Measurements from ENCODE around the gene MAB21L2. TPM values are rescaled to one million over a fixed set of nuclear protein-coding genes. Genes with fewer than 3 reads are reported as not detected.
"Not testable (repeated sequence)": the region's sequence is repeated elsewhere in the genome, so short reads cannot be mapped to it uniquely, and the experiment has no call there.

MAB21L2 gene
- total RNA-seq (2014; rRNA removed; shearing (Covaris generic)) = 0.71 and 2.6 TPM in 2 replicates

GRCh38 chr4:150582146-150582872 is at the start of gene MAB21L2:
TSS of gene MAB21L2 (plus strand) at chr4:150582151. CDS start at chr4:150583030, 879 bp downstream.
- no peak for DNase-seq (ENCODE audit: low read depth)

- no peak for DNase-seq (ENCODE audit: low read depth)
Measured at GRCh38 chr4:150533673-150534072, 48.3 kb upstream of the MAB21L2 start.

GRCh38 chr4:150534818-150535217 is 47.1 kb upstream of the MAB21L2 start:
- no peak for DNase-seq (ENCODE audit: low read depth)

- DNase-seq (ENCODE audit: low read depth) = not testable (repeated sequence)
Measured at GRCh38 chr4:150537911-150538310, 44.0 kb upstream of the MAB21L2 start.

- no peak for DNase-seq (ENCODE audit: low read depth)
Measured at GRCh38 chr4:150540536-150540935, 41.4 kb upstream of the MAB21L2 start.

- no peak for DNase-seq (ENCODE audit: low read depth)
Measured at GRCh38 chr4:150540959-150541360, 41.0 kb upstream of the MAB21L2 start.

GRCh38 chr4:150541681-150542080 is 40.3 kb upstream of the MAB21L2 start:
- no peak for DNase-seq (ENCODE audit: low read depth)

GRCh38 chr4:150543042-150543441 is 38.9 kb upstream of the MAB21L2 start:
- DNase-seq (ENCODE audit: low read depth) = no peak

GRCh38 chr4:150546286-150546685 is 35.7 kb upstream of the MAB21L2 start:
- DNase-seq (ENCODE audit: low read depth) = no peak

- DNase-seq (ENCODE audit: low read depth) = no peak
Measured at GRCh38 chr4:150547154-150547838, 34.7 kb upstream of the MAB21L2 start.

GRCh38 chr4:150557811-150558210 is 24.1 kb upstream of the MAB21L2 start:
- DNase-seq (ENCODE audit: low read depth) = not testable (repeated sequence)

- no peak for DNase-seq (ENCODE audit: low read depth)
Measured at GRCh38 chr4:150561143-150561737, 20.7 kb upstream of the MAB21L2 start.

- no peak for DNase-seq (ENCODE audit: low read depth)
Measured at GRCh38 chr4:150562250-150562649, 19.7 kb upstream of the MAB21L2 start.

GRCh38 chr4:150562751-150563150 is 19.2 kb upstream of the MAB21L2 start:
- DNase-seq (ENCODE audit: low read depth) = no peak

- not testable (repeated sequence) for DNase-seq (ENCODE audit: low read depth)
Measured at GRCh38 chr4:150564967-150565366, 17.0 kb upstream of the MAB21L2 start.

- DNase-seq (ENCODE audit: low read depth) = no peak
Measured at GRCh38 chr4:150567070-150567469, 14.9 kb upstream of the MAB21L2 start.

- no peak for DNase-seq (ENCODE audit: low read depth)
Measured at GRCh38 chr4:150569384-150569987, 12.5 kb upstream of the MAB21L2 start.

- DNase-seq (ENCODE audit: low read depth) = no peak
Measured at GRCh38 chr4:150569998-150570535, 11.9 kb upstream of the MAB21L2 start.

GRCh38 chr4:150570862-150571261 is 11.1 kb upstream of the MAB21L2 start:
- no peak for DNase-seq (ENCODE audit: low read depth)

GRCh38 chr4:150572704-150573504 is 9.0 kb upstream of the MAB21L2 start:
- DNase-seq (ENCODE audit: low read depth) = no peak

- no peak for DNase-seq (ENCODE audit: low read depth)
Measured at GRCh38 chr4:150573534-150573933, 8.4 kb upstream of the MAB21L2 start.

Measured in Daoy (cell line).